ENCODE measurements around the gene CIDEA. TPM values are rescaled to one million over a fixed set of nuclear protein-coding genes. Genes with fewer than 3 reads are reported as not detected.

The CIDEA gene
- total RNA-seq, 1 experiment from 2014 or later: not detected

- no peaks in the 10 kb centered on the region for H3K9me3 Mint-ChIP-seq
- Histone ChIP-seq H3K4me2 (ENCODE audit: insufficient read depth, insufficient read length, low read length) (no peak overlapping the region), H2BK120ac (ENCODE audit: low read depth, low read length, poor library complexity, severe bottlenecking) (no peak overlapping the region), H3K27me3 (ENCODE audit: insufficient read depth, low read length) (no peaks in the 10 kb centered on the region), H2AFZ (ENCODE audit: low read length) (no peak overlapping the region), H3K23ac (ENCODE audit: insufficient read length, low read depth, low read length) (no peak overlapping the region), H3K9me3 (ENCODE audit: control insufficient read depth, low read depth, low read length) (no peaks in the 10 kb centered on the region), H3K4me1 (ENCODE audit: insufficient read depth, low read length) (no peaks in the 10 kb centered on the region; the same call in 1 of the 2 replicates), H3K23me2 (ENCODE audit: insufficient read length, low read depth, low read length, poor library complexity, severe bottlenecking) (peaks cover 2% of the 10 kb centered on the region), H2AK5ac (ENCODE audit: insufficient read length, low read length) (no peak overlapping the region), H3K79me2 (ENCODE audit: insufficient read depth, low read length) (no peaks in the 10 kb centered on the region), H3K79me1 (ENCODE audit: insufficient read depth, low read depth, low read length, poor library complexity, severe bottlenecking) (no peaks in the 10 kb centered on the region), H3K14ac (ENCODE audit: insufficient read depth, low read length) (no peak overlapping the region), H3K9ac (ENCODE audit: extremely low read depth, insufficient read length, low read length) (no peak overlapping the region), H3K4ac (ENCODE audit: low read depth, low read length) (no peak overlapping the region), H2BK20ac (ENCODE audit: low read depth, low read length, poor library complexity, severe bottlenecking) (no peak overlapping the region), H4K20me1 (ENCODE audit: control insufficient read depth, insufficient read depth, insufficient read length) (no peaks in the 10 kb centered on the region), H4K91ac (ENCODE audit: insufficient read length, low read depth, low read length) (no peak overlapping the region), H3K18ac (ENCODE audit: insufficient read length, low read depth, low read length) (no peak overlapping the region), H2BK5ac (ENCODE audit: insufficient read length, low read length) (no peak overlapping the region), H4K5ac (ENCODE audit: insufficient read length, low read depth, low read length) (no peak overlapping the region), H3K56ac (ENCODE audit: insufficient read length, low read depth, low read length) (no peak overlapping the region), H4K8ac (replicated peaks; ENCODE audit: insufficient read length, low read depth, low read length) (no peak overlapping the region), H2BK15ac (ENCODE audit: low read depth, low read length) (no peak overlapping the region), H3K27ac (ENCODE audit: insufficient read length, low read depth, low read length) (no peak overlapping the region), H3T11ph (ENCODE audit: low read length) (no peak overlapping the region), H2BK12ac (ENCODE audit: insufficient read length, low read depth, low read length) (no peak overlapping the region)
- H3K27ac Mint-ChIP-seq: no peak overlapping the region; a peak in 1 of 7 replicates
- no CpG with 5 or more reads among the region's 2 CpGs for WGBS (ENCODE audit: extremely low coverage, insufficient read length, low lambda C conversion rate)
- H3K27me3 Mint-ChIP-seq (ENCODE audit: low read depth): peaks cover 18% of the 10 kb centered on the region
- H3K36me3 Mint-ChIP-seq (ENCODE audit: insufficient read depth in 1 of 3, low read depth in 3 of 3): no peaks in the 10 kb centered on the region
- H3K4me1 Mint-ChIP-seq: no peaks in the 10 kb centered on the region
- TF ChIP-seq CTCF (conservative IDR thresholded peaks at IDR 0.05): no peak
- no peak for DNase-seq
- no peak overlapping the region for H3K4me3 Mint-ChIP-seq
Measured at GRCh38 chr18:12264864-12265263, 10.7 kb downstream of the CIDEA start.
